HCT116 (cell line): ENCODE data around the gene MCF2L2. TPM values are rescaled to one million over a fixed set of nuclear protein-coding genes. Genes with fewer than 3 reads are reported as not detected.

Experiments
- ATAC-seq: fragments of 200-7000 bp; cut with Tn5 transposase; 2 replicates; pipeline ENCODE4 v1.9.1; 2020; ENCODE audit warnings: mild to moderate bottlenecking, moderate library complexity
- BruUV-seq: library from RNA; stranded (reverse); fragments of 400-500 nt; replicated peaks from 2 replicates; lab custom pipeline; 2021; lab: Mats Ljungman, UMichigan
- CTCF ChIA-PET: fragments of 300-600 bp; sonication (Branson Sonifier 250); formaldehyde crosslinking; loops from one replicate; lab custom pipeline; 2021; ENCODE audit warnings: antibody characterized with exemption; lab: Charles Lee
- POLR2A ChIA-PET: fragments of 300-600, 350-600 bp; sonication (Branson Sonifier 250); formaldehyde crosslinking; loops from one replicate; lab custom pipeline; 2021; ENCODE audit warnings: antibody characterized with exemption; lab: Charles Lee
- RAD21 ChIA-PET, 2 experiments: fragments of 300-600 bp; sonication (Branson Sonifier 250); formaldehyde crosslinking; loops; one replicate each; lab custom pipeline; 2023; ENCODE audit warnings: low total read pairs in 2 of 2; ENCODE audit not compliant: uncharacterized antibody in 2 of 2, unreplicated experiment in 2 of 2, low non-redundant PET in 1 of 2; lab: Charles Lee
- DNase-seq: peaks from one replicate; pipeline ENCODE4 v3.0.0-alpha.2; 2010; ENCODE audit warnings: low read depth, low spot score
- H2AFZ ChIP-seq: fragments of 200-600 bp; shearing (Covaris generic), sonication (generic); 2 replicates; pipeline ENCODE4 v1.6.1; 2017; ENCODE audit warnings: low read depth, mixed run types, mixed read lengths, antibody characterized with exemption, low read length; ENCODE audit not compliant: poor library complexity, severe bottlenecking
- H3K27ac ChIP-seq: 2 replicates; pipeline ENCODE4 v1.5.1; 2012; ENCODE audit warnings: low read depth, low read length
- H3K27me3 ChIP-seq: fragments of 200-600 bp; sonication (generic); 2 replicates; pipeline ENCODE4 v1.6.1; 2016; ENCODE audit warnings: mixed run types, low read length, mixed read lengths; ENCODE audit not compliant: insufficient read depth
- H3K36me3 ChIP-seq, 2 experiments: fragments of 200-500 bp in 1 of 2; fragments of 200-600 bp in 1 of 2; sonication (Bioruptor generic) in 1 of 2; sonication (generic) in 1 of 2; 2 replicates each; pipeline versions ENCODE4 v1.5.1 to v1.6.1; 2014 to 2016; ENCODE audit warnings: low read length in 2 of 2, inconsistent platforms in 1 of 2, mixed read lengths in 1 of 2, mixed run types in 1 of 2; ENCODE audit not compliant: insufficient read depth in 2 of 2, control insufficient read depth in 1 of 2
- H3K4me1 ChIP-seq, 2 experiments: fragments of 200-600 bp in 1 of 2; sonication (generic) in 1 of 2; 2 replicates each; pipeline versions ENCODE4 v1.5.1 to v1.6.1; 2012 to 2017; ENCODE audit warnings: low read length in 2 of 2, inconsistent platforms in 1 of 2, mild to moderate bottlenecking in 1 of 2, mixed read lengths in 1 of 2, mixed run types in 1 of 2, moderate library complexity in 1 of 2; ENCODE audit not compliant: insufficient read depth in 2 of 2, control insufficient read depth in 1 of 2
- H3K4me2 ChIP-seq: fragments of 200-600 bp; sonication (generic); 2 replicates; pipeline ENCODE4 v1.6.1; 2017; ENCODE audit warnings: mixed run types, low read length, mixed read lengths
- H3K4me3 ChIP-seq, 2 experiments: fragments of 200-600 bp in 1 of 2; sonication (generic) in 1 of 2; replicated peaks in 1 of 2; 2 replicates each; pipeline ENCODE4 v1.5.1; 2011 to 2016; ENCODE audit warnings: low read length in 2 of 2, control low read depth in 1 of 2, low read depth in 1 of 2, mild to moderate bottlenecking in 1 of 2, mixed read lengths in 1 of 2, mixed run types in 1 of 2
- H3K79me2 ChIP-seq: fragments of 200-600 bp; sonication (generic); 2 replicates; pipeline ENCODE4 v1.6.1; 2017; ENCODE audit warnings: mild to moderate bottlenecking, mixed run types, low read length, moderate library complexity, mixed read lengths; ENCODE audit not compliant: insufficient read depth
- H3K9ac ChIP-seq: fragments of 200-600 bp; sonication (generic); 2 replicates; pipeline ENCODE4 v1.6.1; 2016; ENCODE audit warnings: low read length, mixed read lengths
- H3K9me2 ChIP-seq: fragments of 200-600 bp; sonication (generic), shearing (Covaris generic); 2 replicates; pipeline ENCODE4 v1.6.1; 2017; ENCODE audit warnings: mixed run types, mild to moderate bottlenecking, moderate library complexity; ENCODE audit not compliant: insufficient read depth
- H3K9me3 ChIP-seq, 2 experiments: fragments of 200-500 bp in 1 of 2; fragments of 200-600 bp in 1 of 2; sonication (Bioruptor generic) in 1 of 2; sonication (generic) in 1 of 2; 2 replicates each; pipeline ENCODE4 v1.6.1; 2014 to 2017; ENCODE audit warnings: low read length in 2 of 2, mixed read lengths in 2 of 2, inconsistent platforms in 1 of 2, low read depth in 1 of 2, mild to moderate bottlenecking in 1 of 2, mixed run types in 1 of 2, moderate library complexity in 1 of 2; ENCODE audit not compliant: control insufficient read depth in 1 of 2, insufficient read depth in 1 of 2
- H4K20me1 ChIP-seq: fragments of 200-600 bp; sonication (generic), shearing (Covaris generic); 2 replicates; pipeline ENCODE4 v1.6.1; 2017; ENCODE audit warnings: mixed run types, mild to moderate bottlenecking, moderate library complexity; ENCODE audit not compliant: insufficient read depth
- POLR2AphosphoS5 ChIP-seq: IDR thresholded peaks from 2 replicates; pipeline ENCODE4 v1.6.1; 2011; ENCODE audit warnings: mild to moderate bottlenecking, low read depth, low read length, moderate library complexity
- SP1 ChIP-seq: IDR thresholded peaks from 2 replicates; pipeline ENCODE4 v1.6.1; 2012; ENCODE audit warnings: low read depth
- SRF ChIP-seq: IDR thresholded peaks from 2 replicates; pipeline ENCODE4 v1.6.1; 2012; ENCODE audit warnings: low read depth
- TCF7L2 ChIP-seq: IDR thresholded peaks from 2 replicates; pipeline ENCODE4 v1.7.0; 2011; ENCODE audit warnings: borderline replicate concordance, inconsistent platforms; ENCODE audit not compliant: insufficient read depth, insufficient read length; ENCODE audit errors: extremely low read depth
- YY1 ChIP-seq: IDR thresholded peaks from 2 replicates; pipeline ENCODE4 v1.6.1; 2011; ENCODE audit warnings: low read length, low read depth, moderate library complexity, mild to moderate bottlenecking; ENCODE audit not compliant: insufficient replicate concordance; ENCODE audit errors: extremely low read depth
- ZFX ChIP-seq: fragments of 450-650 bp; IDR thresholded peaks from 2 replicates; pipeline ENCODE4 v1.6.1; 2017
- ZNF274 ChIP-seq: fragments of 200-500 bp; sonication (Bioruptor generic); IDR thresholded peaks from 2 replicates; pipeline ENCODE4 v1.6.1; 2014; ENCODE audit warnings: mild to moderate bottlenecking, low read depth, low read length, inconsistent platforms
- intact Hi-C: fragments of 100-400 bp; cut with micrococcal nuclease; formaldehyde crosslinking; loops from 2 replicates; pipeline ENCODE4 v1.10.0; 2022
- total RNA-seq: library from RNA; stranded (reverse); gene quantifications from one replicate; pipeline ENCODE4 v1.2.1, GENCODE V29; 2021; ENCODE audit not compliant: unreplicated experiment
- TF ChIP-seq, protein P1 (sequence below): IDR thresholded peaks from 2 replicates; pipeline ENCODE4 v1.6.1; 2012
- TF ChIP-seq, protein P2 (sequence below), 3 experiments: fragments of 200-600 bp in 1 of 3; sonication (generic) in 1 of 3; IDR thresholded peaks in 2 of 3; conservative IDR thresholded peaks in 1 of 3; 2 replicates each; pipeline ENCODE4 v1.5.1; 2012 to 2017; ENCODE audit warnings: low read depth in 2 of 3, low read length in 2 of 3, antibody characterized with exemption in 1 of 3, borderline replicate concordance in 1 of 3, control low read depth in 1 of 3, mild to moderate bottlenecking in 1 of 3, mixed read lengths in 1 of 3, mixed run types in 1 of 3, moderate library complexity in 1 of 3; ENCODE audit not compliant: insufficient read depth in 1 of 3

Gene MCF2L2
- total RNA-seq, 1 experiment from 2014 or later: 1.5 TPM

DNA sequence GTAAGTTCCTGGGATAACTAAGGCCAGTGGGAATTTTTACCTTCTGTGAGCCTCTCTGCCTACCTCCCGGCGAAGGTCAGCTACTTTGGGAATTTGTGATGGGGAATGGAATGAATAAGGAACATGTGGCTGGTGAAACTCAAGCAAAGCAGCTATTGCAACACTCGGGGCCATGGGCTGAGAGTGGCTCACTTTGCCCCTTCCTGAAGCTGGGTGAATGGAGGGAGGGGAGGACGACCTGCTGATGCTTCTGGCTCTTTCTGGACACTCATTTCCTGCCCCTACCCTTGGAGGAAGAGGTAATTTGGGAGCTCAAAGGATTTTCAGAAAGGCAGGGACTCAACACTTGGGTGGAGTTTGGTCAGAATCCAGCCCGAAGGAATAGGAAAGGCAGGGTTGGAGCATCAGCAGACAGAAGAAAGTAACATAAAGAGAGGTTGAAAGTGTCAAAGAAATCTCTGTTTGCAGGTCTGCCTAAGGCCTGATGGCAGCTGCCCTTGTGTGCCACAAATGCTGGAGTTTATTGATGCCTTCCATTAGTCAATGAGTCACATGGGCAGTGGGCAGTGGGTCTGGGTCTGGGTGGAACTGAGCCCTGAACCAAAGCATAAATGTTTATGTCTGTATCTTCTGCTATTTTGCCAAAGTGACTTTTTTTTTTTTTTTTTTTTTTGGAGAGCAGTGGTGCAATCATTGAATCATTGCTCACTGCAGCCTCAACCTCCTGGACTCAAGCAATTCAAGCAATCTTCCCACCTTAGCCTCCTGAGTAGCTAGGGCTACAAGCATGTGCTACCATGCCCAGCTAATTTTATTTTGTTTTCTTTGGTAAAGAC is 278.3 kb downstream of the MCF2L2 start:
- no peak for DNase-seq
- intact Hi-C loops: no loop called here
- Histone ChIP-seq H3K36me3 (no peaks in the 10 kb centered on the region), H3K9me3 (no peaks in the 10 kb centered on the region), H3K9me2 (no peaks in the 10 kb centered on the region), H2AFZ (no peak overlapping the region), H3K27ac (no peak overlapping the region), H3K79me2 (no peaks in the 10 kb centered on the region), H3K9ac (no peak overlapping the region), H3K4me1 (no peaks in the 10 kb centered on the region), H4K20me1 (no peaks in the 10 kb centered on the region), H3K27me3 (no peaks in the 10 kb centered on the region), H3K4me3 (no peak overlapping the region), H3K4me2 (no peak overlapping the region)
- POLR2A ChIA-PET: no interaction called here
- CTCF ChIA-PET: interaction anchor here (0.9 kb wide), 1 partner anchor 232 kb away, joined by 3 read pairs; no protein-coding TSS in a partner anchor
- TF ChIP-seq, protein P1, sequence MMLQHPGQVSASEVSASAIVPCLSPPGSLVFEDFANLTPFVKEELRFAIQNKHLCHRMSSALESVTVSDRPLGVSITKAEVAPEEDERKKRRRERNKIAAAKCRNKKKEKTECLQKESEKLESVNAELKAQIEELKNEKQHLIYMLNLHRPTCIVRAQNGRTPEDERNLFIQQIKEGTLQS: no peak
- no peak for ATAC-seq
- RAD21 ChIA-PET: no interaction called here
- no TSS peak for BruUV-seq

GRCh38 chr3:183148056-183148455 is 280.4 kb downstream of the MCF2L2 start:
- ChIA-PET RAD21 (no interaction called here), POLR2A (no interaction called here), CTCF (no interaction called here)
- no peaks in the 10 kb centered on the region for H3K79me2 ChIP-seq
- no peaks in the 10 kb centered on the region for H4K20me1 ChIP-seq
- H3K4me3 ChIP-seq: no peak overlapping the region
- H3K27me3 ChIP-seq: no peaks in the 10 kb centered on the region
- TF ChIP-seq ZNF274: no peak
- TF ChIP-seq TCF7L2: no peak
- TF ChIP-seq POLR2AphosphoS5: no peak
- no peak for TF ChIP-seq YY1
- TF ChIP-seq ZFX: no peak
- TF ChIP-seq SRF: no peak
- TF ChIP-seq, protein P2, sequence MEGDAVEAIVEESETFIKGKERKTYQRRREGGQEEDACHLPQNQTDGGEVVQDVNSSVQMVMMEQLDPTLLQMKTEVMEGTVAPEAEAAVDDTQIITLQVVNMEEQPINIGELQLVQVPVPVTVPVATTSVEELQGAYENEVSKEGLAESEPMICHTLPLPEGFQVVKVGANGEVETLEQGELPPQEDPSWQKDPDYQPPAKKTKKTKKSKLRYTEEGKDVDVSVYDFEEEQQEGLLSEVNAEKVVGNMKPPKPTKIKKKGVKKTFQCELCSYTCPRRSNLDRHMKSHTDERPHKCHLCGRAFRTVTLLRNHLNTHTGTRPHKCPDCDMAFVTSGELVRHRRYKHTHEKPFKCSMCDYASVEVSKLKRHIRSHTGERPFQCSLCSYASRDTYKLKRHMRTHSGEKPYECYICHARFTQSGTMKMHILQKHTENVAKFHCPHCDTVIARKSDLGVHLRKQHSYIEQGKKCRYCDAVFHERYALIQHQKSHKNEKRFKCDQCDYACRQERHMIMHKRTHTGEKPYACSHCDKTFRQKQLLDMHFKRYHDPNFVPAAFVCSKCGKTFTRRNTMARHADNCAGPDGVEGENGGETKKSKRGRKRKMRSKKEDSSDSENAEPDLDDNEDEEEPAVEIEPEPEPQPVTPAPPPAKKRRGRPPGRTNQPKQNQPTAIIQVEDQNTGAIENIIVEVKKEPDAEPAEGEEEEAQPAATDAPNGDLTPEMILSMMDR (IDR thresholded peaks at IDR 0.05 in 2 of 3, conservative IDR thresholded peaks at IDR 0.05 in 1 of 3; ENCODE audit: borderline replicate concordance in 1 of 3, insufficient read depth in 1 of 3, low read depth in 2 of 3, low read length in 2 of 3): no peak
- TF ChIP-seq SP1: no peak
- no peak overlapping the region for H3K9ac ChIP-seq
- H3K9me3 ChIP-seq: no peaks in the 10 kb centered on the region
- no peak for DNase-seq
- H3K4me2 ChIP-seq: no peak overlapping the region
- ATAC-seq: no peak
- BruUV-seq: no TSS peak
- no peak overlapping the region for H3K27ac ChIP-seq
- H3K4me1 ChIP-seq: no peaks in the 10 kb centered on the region
- H3K36me3 ChIP-seq: no peaks in the 10 kb centered on the region
- intact Hi-C loops: no loop called here
- no peak overlapping the region for H2AFZ ChIP-seq
- H3K9me2 ChIP-seq: no peaks in the 10 kb centered on the region
